22Rv1 (cell line): Measurements from ENCODE around the gene HIPK2.

ENCODE experiments used
- H3K27ac ChIP-seq: fragments of 450-650 bp; 2 replicates; pipeline ENCODE4 v1.5.1; 2017
- CTCF ChIP-seq: fragments of 450-650 bp; IDR thresholded peaks from 2 replicates; pipeline ENCODE4 v1.5.1; 2017; ENCODE audit warnings: mild to moderate bottlenecking
- ZFX ChIP-seq: fragments of 450-650 bp; IDR thresholded peaks from 2 replicates; pipeline ENCODE4 v1.6.1; 2017; ENCODE audit warnings: antibody characterized with exemption, borderline replicate concordance

Gene HIPK2

GRCh38 chr7:139595806-139596205, 182.0 kb downstream of the HIPK2 start:
- no peak for TF ChIP-seq ZFX
- TF ChIP-seq CTCF, result no peak
- no peak overlapping the region for H3K27ac ChIP-seq

GRCh38 chr7:139594911-139595476, 182.8 kb downstream of the HIPK2 start:
- no peak for TF ChIP-seq CTCF
- no peak for TF ChIP-seq ZFX
- H3K27ac ChIP-seq, result no peak overlapping the region

- TF ChIP-seq ZFX, result no peak
- H3K27ac ChIP-seq, result no peak overlapping the region
Observed at GRCh38 chr7:139594090-139594489, 183.7 kb downstream of the HIPK2 start.

GRCh38 chr7:139592801-139593461, 184.9 kb downstream of the HIPK2 start:
- TF ChIP-seq CTCF, result no peak
- no peak for TF ChIP-seq ZFX
- H3K27ac ChIP-seq, result no peak overlapping the region

GRCh38 chr7:139591550-139592195, 186.1 kb downstream of the HIPK2 start:
- H3K27ac ChIP-seq, result no peak overlapping the region
- TF ChIP-seq ZFX (no peak), CTCF (no peak)

GRCh38 chr7:139589474-139589873, 188.3 kb downstream of the HIPK2 start:
- no peak for TF ChIP-seq ZFX
- TF ChIP-seq CTCF, result no peak
- H3K27ac ChIP-seq, result no peak overlapping the region

GRCh38 chr7:139588632-139589031, 189.2 kb downstream of the HIPK2 start:
- no peak overlapping the region for H3K27ac ChIP-seq

More at GRCh38 chr7:139588632-139589031, 189.2 kb downstream of the HIPK2 start:
- no peak for TF ChIP-seq ZFX
- no peak for TF ChIP-seq CTCF
